ENCODE data around the gene AHDC1. TPM values are rescaled to one million over a fixed set of nuclear protein-coding genes. Genes with fewer than 3 reads are reported as not detected.
"Not testable (repeated sequence)": the region's sequence is repeated elsewhere in the genome, so short reads cannot be mapped to it uniquely, and the experiment has no call there.

AHDC1 gene
- total RNA-seq, 1 donor from 2014 or later = 10.8 TPM

GRCh38 chr1:27632387-27633297, 28.7 kb upstream of the AHDC1 start:
- TF ChIP-seq, protein P1, sequence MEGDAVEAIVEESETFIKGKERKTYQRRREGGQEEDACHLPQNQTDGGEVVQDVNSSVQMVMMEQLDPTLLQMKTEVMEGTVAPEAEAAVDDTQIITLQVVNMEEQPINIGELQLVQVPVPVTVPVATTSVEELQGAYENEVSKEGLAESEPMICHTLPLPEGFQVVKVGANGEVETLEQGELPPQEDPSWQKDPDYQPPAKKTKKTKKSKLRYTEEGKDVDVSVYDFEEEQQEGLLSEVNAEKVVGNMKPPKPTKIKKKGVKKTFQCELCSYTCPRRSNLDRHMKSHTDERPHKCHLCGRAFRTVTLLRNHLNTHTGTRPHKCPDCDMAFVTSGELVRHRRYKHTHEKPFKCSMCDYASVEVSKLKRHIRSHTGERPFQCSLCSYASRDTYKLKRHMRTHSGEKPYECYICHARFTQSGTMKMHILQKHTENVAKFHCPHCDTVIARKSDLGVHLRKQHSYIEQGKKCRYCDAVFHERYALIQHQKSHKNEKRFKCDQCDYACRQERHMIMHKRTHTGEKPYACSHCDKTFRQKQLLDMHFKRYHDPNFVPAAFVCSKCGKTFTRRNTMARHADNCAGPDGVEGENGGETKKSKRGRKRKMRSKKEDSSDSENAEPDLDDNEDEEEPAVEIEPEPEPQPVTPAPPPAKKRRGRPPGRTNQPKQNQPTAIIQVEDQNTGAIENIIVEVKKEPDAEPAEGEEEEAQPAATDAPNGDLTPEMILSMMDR (conservative IDR thresholded peaks at IDR 0.05; ENCODE audit: low read depth, low read length) = no peak
- no peak overlapping the region for H3K4me3 ChIP-seq (ENCODE audit: low read depth, low read length)
- DNase-seq (ENCODE audit: low read depth) = no peak

DNA sequence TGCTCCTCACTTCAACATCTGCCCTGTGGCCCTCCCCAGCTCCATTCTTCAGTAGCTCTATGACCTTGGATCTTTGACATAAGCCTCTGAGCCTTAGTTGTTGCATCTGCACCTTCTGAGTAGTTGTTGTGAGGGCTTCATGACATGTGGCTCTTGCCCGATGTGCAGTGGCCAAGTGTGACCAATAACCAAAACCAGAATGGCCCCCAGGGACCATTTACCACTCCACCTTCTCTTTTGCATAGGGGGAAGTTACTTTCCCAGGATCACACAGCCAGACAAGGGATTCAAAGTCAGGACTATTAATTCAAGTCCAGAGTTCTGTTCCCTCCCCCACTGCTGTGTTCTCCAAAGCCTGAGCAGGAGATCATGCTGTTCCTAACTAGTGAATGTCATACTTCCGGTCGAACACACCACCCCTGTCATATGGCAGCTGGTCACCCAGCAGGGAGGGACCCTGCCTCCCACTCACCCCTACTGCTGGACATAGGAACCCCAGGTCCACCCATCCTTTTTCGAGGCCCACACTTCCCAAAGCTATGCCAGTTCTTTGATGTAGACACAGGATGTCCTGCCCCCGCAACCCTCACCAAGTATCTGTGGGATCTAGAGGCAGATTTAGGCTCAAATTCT, 27.0 kb upstream of the AHDC1 start:
- no peak for DNase-seq (ENCODE audit: low read depth)
- TF ChIP-seq, protein P1 (conservative IDR thresholded peaks at IDR 0.05; ENCODE audit: low read depth, low read length) = no peak
- no peak overlapping the region for H3K4me3 ChIP-seq (ENCODE audit: low read depth, low read length)

- no peak overlapping the region for H3K4me3 ChIP-seq (ENCODE audit: low read depth, low read length)
- TF ChIP-seq, protein P1 (conservative IDR thresholded peaks at IDR 0.05; ENCODE audit: low read depth, low read length) = no peak
- DNase-seq (ENCODE audit: low read depth) = no peak
Observed at GRCh38 chr1:27628712-27629111, 24.8 kb upstream of the AHDC1 start.

GRCh38 chr1:27627733-27628132, 23.8 kb upstream of the AHDC1 start:
- not testable (repeated sequence) for DNase-seq (ENCODE audit: low read depth); H3K4me3 ChIP-seq (ENCODE audit: low read depth, low read length)

- no peak for DNase-seq (ENCODE audit: low read depth)
- TF ChIP-seq, protein P1 (conservative IDR thresholded peaks at IDR 0.05; ENCODE audit: low read depth, low read length) = no peak
Observed at GRCh38 chr1:27627061-27627460, 23.1 kb upstream of the AHDC1 start.

DNA sequence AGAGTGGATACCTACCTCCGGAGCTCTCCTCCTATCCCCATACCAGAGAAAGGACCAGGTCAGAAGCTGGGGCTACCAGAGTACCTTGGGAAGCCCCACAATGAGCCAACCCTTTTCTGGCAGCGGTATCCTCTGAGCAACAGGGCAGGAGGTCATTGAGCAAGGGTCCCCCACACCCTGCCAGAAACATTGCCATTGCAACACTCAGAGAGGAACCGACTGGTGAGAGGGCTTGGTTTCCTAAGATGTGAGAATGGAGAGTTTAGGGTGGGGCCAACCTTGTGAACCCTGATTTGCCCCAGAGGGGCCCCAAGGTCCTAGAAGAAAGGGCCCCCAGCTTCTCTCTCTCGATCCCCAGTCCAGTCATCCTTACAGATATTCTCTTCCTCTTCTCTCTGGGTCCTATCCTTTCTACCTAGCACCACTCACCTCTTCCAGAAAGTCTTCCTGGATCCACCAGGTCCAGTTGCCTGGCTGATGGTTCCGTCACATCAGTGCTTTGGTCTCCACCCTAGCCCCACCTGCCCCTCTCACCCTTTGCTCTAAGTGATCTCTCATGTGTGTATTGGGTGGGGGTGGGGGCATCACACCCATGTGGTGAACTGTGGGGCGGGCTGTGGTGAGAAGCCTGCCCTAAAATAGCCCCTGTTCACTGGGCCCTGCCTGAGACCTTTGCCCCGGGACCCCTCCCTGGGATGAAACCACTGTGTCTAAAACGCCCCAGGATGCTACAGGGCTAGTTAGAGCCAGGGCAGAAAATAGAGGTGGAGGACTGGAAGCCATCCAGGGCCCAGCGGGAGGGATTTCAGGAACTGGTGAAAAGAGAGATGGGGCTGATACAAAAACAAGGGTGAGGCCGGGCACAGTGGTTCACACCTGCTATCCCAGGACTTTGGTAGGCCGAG, 22.3 kb upstream of the AHDC1 start:
- TF ChIP-seq, protein P1 (conservative IDR thresholded peaks at IDR 0.05; ENCODE audit: low read depth, low read length) = no peak
- no peak for DNase-seq (ENCODE audit: low read depth)
- H3K4me3 ChIP-seq (ENCODE audit: low read depth, low read length) = no peak overlapping the region

More at GRCh38 chr1:27627061-27627460, 23.1 kb upstream of the AHDC1 start:
- H3K4me3 ChIP-seq (ENCODE audit: low read depth, low read length) = no peak overlapping the region
